ENCODE measurements around the gene SLC25A23. TPM values are rescaled to one million over a fixed set of nuclear protein-coding genes. Genes with fewer than 3 reads are reported as not detected.
"Not testable (repeated sequence)": the region's sequence is repeated elsewhere in the genome, so short reads cannot be mapped to it uniquely, and the experiment has no call there.

The SLC25A23 gene
- total and polyA plus RNA-seq, 7 donors: 15.0 to 91.8 (median 49.4) TPM

DNA sequence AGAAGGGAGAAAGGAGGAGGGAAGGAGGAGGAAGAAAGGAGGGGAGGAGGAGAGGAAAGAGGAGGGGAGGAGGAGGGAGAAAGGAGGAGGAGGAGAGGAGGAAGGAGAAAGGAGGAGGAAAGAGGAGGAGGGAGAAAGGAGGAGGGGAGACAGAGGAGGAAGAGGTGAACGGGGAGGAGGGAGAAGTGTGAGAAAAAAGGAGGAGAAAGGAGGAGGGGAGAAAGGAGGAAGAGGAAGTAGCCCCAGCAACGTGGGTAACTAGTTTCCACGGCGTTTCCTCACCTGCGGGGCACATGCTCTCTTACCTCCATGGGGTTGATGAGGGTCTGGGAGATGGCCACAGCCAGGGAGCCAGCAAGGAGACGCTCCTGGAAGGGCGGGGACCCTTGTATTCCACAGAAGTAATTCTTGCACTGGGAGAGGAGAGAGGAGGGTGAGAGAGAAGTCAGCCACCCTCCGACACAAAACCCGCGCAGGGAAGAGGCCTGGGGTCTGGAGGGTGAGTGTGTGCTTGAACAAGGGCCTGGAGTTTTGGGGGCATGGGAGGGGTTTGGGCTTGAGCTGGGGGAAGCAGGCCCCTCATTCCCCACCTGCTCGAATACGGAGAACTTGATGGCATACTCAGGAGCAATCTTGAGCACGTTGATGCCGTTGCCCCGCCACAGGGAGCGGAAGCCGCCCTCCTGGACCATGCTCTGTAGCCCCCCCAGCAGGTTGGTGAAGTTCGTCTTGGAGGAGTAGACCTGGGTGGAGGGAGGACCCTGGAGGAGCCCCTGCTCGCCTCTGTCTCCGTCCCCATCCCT, 30.0 kb downstream of the SLC25A23 start:
- no peaks in the 10 kb centered on the region for H3K4me1 ChIP-seq
- H3K27ac ChIP-seq: no peak overlapping the region
- H3K9me3 ChIP-seq: no peaks in the 10 kb centered on the region
- H3K4me3 ChIP-seq: no peak overlapping the region
- peaks cover 0 to 9% (median 0%) of the 10 kb centered on the region in 3 donors for H3K27me3 ChIP-seq (ENCODE audit: insufficient read depth in 3 of 3, low read length in 2 of 3)
- ATAC-seq: no peak
- TF ChIP-seq, protein P1, sequence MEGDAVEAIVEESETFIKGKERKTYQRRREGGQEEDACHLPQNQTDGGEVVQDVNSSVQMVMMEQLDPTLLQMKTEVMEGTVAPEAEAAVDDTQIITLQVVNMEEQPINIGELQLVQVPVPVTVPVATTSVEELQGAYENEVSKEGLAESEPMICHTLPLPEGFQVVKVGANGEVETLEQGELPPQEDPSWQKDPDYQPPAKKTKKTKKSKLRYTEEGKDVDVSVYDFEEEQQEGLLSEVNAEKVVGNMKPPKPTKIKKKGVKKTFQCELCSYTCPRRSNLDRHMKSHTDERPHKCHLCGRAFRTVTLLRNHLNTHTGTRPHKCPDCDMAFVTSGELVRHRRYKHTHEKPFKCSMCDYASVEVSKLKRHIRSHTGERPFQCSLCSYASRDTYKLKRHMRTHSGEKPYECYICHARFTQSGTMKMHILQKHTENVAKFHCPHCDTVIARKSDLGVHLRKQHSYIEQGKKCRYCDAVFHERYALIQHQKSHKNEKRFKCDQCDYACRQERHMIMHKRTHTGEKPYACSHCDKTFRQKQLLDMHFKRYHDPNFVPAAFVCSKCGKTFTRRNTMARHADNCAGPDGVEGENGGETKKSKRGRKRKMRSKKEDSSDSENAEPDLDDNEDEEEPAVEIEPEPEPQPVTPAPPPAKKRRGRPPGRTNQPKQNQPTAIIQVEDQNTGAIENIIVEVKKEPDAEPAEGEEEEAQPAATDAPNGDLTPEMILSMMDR (IDR thresholded peaks at IDR 0.05): no peak
- H3K36me3 ChIP-seq (ENCODE audit: insufficient read depth in 1 of 2, low read depth in 1 of 2): no peaks in the 10 kb centered on the region
- no peak for DNase-seq
- 45 to 56% (median 50%) methylated on average over 20 of the region's 20 CpGs for WGBS, 3 donors
- intact Hi-C loops (cut with DNase I): loop anchor here in 1 of 2 donors (10.0 kb wide), 1 partner anchor 215 kb away; no protein-coding TSS in a partner anchor

DNA sequence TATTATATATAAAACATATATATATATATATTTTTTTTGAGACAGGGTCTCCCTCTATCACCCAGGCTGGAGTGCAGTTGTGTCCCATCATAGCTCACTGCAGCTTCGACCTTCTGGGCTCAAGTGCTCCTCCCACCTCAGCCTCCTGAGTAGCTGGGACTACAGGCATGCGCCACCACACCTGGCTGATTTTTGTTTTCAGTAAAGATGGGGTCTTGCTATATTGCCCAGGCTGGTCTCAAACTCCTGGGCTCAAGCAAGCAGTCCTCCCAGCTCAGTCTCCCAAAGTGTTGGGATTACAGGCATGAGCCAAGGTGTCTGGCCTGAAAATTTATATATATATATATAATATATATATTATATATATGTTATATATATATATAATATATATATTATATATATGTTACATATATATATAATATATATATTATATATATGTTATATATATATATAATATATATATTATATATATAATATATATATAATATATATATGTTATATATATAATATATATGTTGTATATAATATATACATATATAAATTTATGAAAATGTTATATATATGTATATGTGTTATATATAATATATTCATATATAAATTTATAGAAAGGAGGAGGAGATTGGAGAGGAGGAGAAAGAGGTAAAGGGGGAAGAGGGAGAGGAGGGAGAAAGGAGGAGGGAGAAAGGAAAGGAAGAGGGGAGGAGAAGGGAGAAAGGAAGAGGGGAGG, 30.7 kb downstream of the SLC25A23 start:
- intact Hi-C loops (cut with DNase I): loop anchor here in 1 of 2 donors (10.0 kb wide), 1 partner anchor 214 kb away; no protein-coding TSS in a partner anchor
- WGBS, 3 donors: 88% methylated on average over 2 of the region's 2 CpGs
- not testable (repeated sequence) for ATAC-seq

DNA sequence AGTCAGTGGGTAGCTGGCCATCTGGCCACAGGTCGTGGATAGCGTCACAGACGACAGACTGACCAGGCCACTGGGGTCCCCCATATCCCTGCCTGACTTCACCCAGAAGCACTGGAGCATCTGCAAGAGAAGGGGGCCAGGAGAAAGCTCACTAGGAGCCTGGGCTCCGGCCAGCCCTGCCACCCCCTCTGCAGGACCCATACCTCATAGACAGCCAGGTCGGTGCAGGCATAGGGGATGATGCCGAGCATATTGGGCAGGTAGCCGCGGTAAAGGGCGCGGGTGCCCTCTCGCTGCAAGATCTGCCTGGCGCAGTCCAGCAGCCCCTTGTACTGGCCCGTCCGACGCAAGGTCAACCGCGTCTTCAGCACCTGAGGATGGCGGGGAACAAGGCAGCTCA, 32.5 kb downstream of the SLC25A23 start:
- intact Hi-C loops (cut with DNase I): loop anchor here in 1 of 2 donors (10.0 kb wide), 1 partner anchor 212 kb away; no protein-coding TSS in a partner anchor
- peaks cover 0 to 9% (median 0%) of the 10 kb centered on the region in 3 donors for H3K27me3 ChIP-seq (ENCODE audit: insufficient read depth in 3 of 3, low read length in 2 of 3)
- H3K4me1 ChIP-seq: peaks cover 14% of the 10 kb centered on the region
- DNase-seq (no peak), ATAC-seq (no peak)
- no peak overlapping the region for H3K4me3 ChIP-seq
- H3K27ac ChIP-seq: no peak overlapping the region
- WGBS, 3 donors: 94 to 96% (median 96%) methylated on average over 16 to 18 of the region's 18 CpGs
- TF ChIP-seq, protein P1 (IDR thresholded peaks at IDR 0.05): no peak
- H3K36me3 ChIP-seq (ENCODE audit: insufficient read depth in 1 of 2, low read depth in 1 of 2): peaks cover 0 to 2% of the 10 kb centered on the region in 2 donors
- no peaks in the 10 kb centered on the region for H3K9me3 ChIP-seq

More for the DNA sequence above, 30.7 kb downstream of the SLC25A23 start:
- not testable (repeated sequence) for H3K27me3 ChIP-seq (ENCODE audit: insufficient read depth in 3 of 3, low read length in 2 of 3); H3K4me1 ChIP-seq; H3K9me3 ChIP-seq; H3K36me3 ChIP-seq (ENCODE audit: insufficient read depth in 1 of 2, low read depth in 1 of 2); H3K27ac ChIP-seq; DNase-seq; H3K4me3 ChIP-seq

DNA sequence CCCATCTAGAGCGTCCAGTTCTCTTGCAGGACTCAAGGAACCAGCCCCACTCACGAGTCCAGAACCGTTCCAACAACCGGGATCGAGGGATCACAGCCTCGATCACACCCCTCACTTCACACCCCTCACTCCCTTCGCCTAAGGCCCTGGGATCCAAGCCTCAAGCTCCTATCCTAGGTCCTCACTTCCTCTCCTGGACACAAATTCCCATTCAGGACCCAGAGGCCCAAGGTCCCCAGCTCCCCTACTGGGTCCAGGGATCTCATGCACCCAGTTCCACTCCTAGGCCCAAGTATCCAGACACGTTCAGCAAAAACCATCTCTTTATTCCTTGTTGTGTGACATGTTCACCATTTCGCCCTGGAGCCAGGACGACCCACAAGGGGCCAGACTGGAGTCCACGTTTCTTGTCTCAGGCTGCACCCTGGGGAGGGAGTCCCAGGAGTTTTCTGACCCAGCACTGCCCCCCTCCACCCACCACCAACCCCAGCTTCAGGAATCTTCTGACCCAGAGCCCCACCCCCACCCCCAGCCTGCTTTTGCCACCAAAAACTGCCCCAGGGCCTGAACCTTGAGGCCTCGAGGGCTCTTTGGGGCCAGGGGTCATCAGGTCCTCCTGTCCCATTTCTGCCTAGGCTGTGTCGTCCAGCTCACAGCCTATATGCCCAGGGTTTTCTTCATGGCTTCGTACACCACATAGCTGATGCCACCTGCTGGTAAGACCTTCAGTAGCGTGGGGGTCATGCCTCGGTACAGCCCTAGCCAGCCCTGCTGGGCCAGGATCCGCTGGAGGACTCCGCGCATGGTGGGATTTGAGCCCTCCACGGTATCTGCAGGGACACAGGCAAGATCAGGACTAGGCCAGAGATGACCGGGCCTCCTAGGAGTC, 33.6 kb downstream of the SLC25A23 start:
- TF ChIP-seq, protein P1 (IDR thresholded peaks at IDR 0.05): no peak
- Histone ChIP-seq H3K9me3 (no peaks in the 10 kb centered on the region), H3K27ac (peak overlapping the region; percentile 86), H3K27me3 (ENCODE audit: insufficient read depth in 3 of 3, low read length in 2 of 3) (peaks cover 0 to 4% (median 0%) of the 10 kb centered on the region in 3 donors), H3K36me3 (ENCODE audit: insufficient read depth in 1 of 2, low read depth in 1 of 2) (peaks cover 0 to 14% of the 10 kb centered on the region in 2 donors), H3K4me3 (peak overlapping the region; percentile 93), H3K4me1 (peaks cover 16% of the 10 kb centered on the region)
- WGBS, 3 donors: 87 to 89% (median 88%) methylated on average over 21 of the region's 21 CpGs
- DNase-seq (no peak), ATAC-seq (no peak)
- intact Hi-C loops (cut with DNase I): loop anchor here in 1 of 2 donors (10.0 kb wide), 1 partner anchor 211 kb away; no protein-coding TSS in a partner anchor

All from psoas muscle (tissue), 8 donors.